IPS-NIHi7 (cell line): ENCODE data around the gene RELA.
"Not testable (repeated sequence)": the region's sequence is repeated elsewhere in the genome, so short reads cannot be mapped to it uniquely, and the experiment has no call there.

ENCODE experiments used
- DNase-seq: peaks from one replicate; pipeline ENCODE4 v3.0.0; 2012; ENCODE audit warnings: mixed read lengths; ENCODE audit errors: extremely low spot score

RELA gene

GRCh38 chr11:65649656-65650546 lies 12.8 kb downstream of the RELA start:
- no peak for DNase-seq

DNA sequence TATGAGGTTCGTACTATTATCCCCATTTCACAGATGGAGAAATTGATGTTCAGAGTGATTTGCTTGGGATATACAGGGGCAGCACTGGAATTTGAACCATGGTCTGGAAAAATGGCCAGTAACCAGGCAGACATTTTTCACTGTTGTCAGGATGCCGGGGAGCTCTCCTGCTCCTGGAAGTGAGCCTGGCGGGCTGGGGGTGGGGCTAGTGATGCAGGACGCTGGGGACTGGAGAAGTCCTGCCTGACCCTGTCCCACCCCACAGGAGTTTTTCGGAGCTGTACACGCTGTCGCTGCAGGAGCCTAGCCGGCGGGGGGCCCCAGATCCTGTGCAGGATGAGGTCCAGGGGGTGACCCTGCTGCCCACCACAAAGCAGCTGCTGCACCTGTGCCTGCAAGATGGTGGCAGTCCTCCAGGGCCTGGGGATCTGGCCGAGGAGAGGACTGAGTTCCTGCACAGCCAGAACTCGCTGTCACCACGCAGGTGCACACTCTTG lies 13.7 kb downstream of the RELA start:
- DNase-seq, result no peak

DNA sequence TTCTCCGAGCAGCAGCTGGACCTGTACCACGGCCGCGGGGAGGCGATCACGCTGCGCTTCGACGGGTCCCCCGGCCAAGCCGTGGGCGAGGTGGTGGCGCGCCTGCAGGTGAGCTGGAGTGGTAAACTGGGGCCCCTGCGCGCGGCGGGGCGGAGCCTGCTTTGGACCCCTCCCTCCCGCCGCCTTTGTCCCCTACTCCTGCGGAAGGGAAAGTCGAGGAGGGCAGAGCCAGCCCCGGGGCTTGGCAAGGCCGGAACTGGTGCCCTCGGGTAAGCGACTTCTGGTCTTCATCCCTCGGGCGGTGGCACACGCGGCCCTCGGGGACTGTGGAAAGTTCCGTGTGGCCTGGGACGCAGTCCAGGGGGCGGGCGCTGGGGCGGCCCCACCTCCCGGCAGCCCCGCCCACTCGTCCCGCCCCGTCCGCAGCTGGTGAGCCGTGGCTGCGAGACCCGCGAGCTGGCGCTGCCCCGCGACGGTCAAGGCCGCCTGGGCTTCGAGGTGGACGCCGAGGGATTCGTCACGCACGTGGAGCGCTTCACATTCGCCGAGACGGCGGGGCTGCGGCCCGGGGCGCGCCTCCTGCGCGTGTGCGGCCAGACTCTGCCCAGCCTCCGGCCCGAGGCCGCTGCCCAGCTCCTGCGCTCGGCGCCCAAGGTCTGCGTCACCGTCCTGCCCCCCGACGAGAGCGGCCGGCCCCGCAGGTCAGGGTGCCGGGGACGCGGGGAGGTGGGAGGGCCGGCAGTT lies 15.6 kb downstream of the RELA start:
- peak; percentile 77 for DNase-seq

GRCh38 chr11:65646288-65646957 lies 16.3 kb downstream of the RELA start:
- no peak for DNase-seq

DNA sequence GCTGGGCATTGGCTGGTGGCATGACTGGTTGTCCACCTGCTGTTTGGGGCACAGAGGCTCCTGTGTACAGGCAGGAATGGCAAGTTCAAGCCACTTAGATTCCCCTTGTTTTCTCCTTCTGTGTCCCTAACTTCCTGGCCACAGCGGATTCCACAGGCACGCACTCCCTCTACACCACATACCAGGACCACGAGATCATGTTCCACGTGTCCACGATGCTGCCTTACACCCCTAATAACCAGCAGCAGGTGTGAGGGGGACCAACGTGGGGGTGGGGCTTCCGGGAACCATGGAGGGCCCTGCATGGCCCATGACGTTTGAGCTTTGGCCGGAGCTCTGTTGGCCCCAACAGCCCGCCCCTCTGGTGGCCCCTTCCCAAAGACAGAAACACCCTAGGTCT lies 17.0 kb downstream of the RELA start:
- DNase-seq, result no peak

DNA sequence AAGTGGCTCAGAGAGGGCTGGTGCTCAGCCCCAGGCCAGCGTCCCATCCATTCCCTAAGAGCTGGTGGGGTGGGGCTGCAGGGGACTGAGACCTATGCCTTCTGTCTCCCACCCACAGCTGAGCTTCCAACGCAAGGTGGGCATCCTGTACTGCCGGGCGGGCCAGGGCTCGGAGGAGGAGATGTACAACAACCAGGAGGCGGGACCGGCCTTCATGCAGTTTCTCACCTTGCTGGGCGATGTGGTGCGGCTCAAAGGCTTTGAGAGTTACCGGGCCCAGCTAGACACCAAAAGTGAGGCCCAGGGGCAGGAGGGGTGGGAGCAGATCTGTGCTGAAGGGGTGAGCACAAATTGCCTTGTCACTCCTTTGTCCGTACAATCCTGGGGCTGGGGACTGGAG lies 17.9 kb downstream of the RELA start:
- DNase-seq, result no peak

DNA sequence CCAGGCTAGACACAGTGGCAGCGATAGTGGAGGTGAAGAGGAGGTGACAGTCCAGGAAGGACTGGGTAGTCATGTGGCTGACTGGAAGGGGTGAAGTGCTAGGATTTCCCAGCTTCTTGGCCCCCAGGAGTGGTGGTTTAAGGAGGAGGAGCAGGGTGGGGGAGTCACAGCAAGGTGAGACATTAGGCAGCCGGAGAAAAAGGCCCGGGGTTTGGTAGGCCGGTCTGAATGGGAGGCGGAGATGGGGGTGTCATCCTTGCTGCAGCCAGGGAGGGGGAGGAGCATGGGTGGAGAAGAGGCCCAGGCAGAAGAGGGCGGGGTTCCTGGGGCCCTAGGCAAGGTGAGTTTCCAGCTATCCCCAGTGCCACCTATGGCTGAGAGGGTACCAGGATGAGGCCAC lies 18.7 kb downstream of the RELA start:
- DNase-seq, result peak; percentile 47

DNA sequence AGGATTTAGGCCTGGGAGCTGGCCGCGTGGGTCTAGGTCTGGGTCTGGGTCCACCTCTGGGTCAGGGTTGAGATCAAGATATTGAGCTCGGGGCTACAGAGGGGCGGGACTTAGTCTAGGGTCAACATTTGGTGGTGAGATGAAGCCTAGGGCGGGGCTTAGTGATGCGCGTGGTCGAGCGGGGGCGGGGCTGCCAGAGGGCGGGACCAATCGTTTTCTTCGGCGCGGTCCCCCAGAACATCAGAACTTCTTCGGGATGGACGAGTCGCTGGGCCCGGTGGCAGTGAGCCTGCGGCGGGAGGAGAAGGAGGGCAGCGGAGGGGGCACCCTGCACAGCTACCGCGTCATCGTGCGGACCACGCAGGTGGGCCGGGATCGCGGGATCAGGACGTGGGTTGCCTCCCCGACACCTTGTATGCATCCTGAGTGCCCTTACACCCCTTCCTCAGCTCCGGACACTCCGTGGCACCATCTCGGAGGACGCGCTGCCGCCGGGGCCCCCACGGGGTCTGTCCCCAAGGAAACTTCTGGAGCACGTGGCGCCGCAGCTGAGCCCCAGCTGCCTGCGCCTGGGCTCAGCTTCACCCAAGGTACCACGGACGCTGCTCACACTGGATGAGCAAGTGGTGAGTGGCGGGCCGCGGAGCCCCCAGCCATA lies 20.6 kb downstream of the RELA start:
- DNase-seq, result peak; percentile 75

- DNase-seq, result no peak
These were observed 21.3 kb downstream of the RELA start for GRCh38 chr11:65641297-65642013.

GRCh38 chr11:65640483-65641296 lies 22.0 kb downstream of the RELA start:
- no peak for DNase-seq

DNA sequence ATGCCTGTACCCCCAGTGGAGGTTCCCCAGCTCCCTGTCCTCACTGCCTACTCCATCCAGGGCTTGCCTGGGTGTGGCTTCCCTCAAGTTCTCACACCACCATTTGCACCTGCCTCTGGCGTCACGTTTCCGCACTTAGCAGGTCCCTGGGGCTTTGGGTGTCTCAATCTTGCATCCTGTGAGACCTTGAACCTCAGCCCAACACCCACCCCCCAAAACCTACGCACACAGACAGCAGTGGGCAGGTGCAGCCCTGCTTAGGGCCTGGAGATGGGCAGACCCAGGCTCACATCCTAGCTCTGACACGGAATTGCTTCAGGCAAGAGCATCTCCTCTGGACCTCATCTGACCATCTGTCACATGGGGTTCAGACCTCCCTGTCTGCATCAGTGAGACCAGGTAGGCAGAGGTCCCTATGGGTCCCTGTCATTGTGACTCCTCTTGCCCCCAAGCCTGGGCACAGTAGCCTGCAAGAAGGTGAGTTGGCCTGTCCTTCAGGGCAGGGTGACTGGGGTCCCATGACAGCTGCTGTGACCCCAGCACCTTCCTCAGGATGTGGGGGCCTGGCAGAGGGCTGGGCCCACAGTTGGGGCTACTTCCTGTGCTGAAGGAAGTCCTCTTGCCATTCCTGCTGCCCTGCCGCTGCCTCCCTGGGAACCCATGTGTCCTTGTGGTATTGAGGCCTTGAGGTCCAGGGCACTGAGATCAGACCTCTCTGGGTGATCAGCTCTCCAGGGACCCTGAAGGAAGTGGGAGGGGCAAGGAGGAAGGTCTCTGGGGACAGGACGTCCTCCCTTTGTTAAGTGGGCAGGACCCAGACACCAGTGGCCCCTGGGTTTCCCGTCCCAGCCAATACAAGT lies 22.9 kb downstream of the RELA start:
- DNase-seq, result no peak

DNA sequence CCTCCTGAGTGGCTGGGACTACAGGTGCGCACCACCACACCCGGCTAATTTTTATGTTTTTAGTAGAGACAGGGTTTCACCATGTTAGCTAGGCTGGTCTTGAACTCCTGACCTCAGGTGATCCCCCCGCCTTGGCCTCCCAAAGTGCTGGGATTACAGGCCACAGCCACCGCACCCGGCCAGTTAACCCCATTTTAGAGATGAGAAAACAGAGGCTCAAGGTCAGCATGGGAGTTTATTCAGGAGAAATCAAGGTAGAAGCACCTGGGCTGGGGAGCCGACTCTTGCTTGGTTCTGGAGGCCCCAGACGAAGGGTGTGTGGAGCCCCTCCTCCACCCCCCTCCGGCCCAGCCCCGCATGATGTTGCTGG lies 23.5 kb downstream of the RELA start:
- DNase-seq, result not testable (repeated sequence)

GRCh38 chr11:65637794-65638419 lies 24.8 kb downstream of the RELA start, which contains the start of gene SIPA1:
SIPA1 (plus strand) TSS chr11:65638101; CDS start chr11:65640922, 2,821 bp downstream.
- peak; percentile 94 for DNase-seq

DNA sequence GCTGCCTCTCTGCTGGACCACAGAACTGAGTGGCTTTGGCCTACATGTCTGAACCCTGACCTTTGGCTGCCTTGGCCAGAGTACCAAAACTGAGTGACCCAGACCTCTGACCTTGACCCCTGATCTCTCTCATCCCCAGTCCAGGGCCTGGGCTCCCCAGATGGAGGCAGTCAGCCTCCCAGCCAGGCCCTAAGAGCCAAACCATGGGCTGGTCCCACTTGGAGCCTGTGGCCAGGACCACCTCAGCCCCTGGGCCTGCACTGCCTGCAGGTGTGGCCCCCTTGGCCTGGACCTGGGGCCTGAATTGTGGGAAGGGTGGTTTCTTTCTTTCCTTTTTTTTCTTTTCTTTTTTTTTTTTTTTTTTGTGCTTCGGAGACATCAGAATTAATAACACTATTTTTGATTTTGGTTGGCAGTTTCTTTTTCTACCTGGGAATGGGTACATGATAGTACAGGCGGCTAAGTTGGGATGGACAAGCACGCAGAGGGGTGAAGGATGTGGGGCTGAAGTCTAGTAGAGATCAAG lies 25.6 kb downstream of the RELA start:
- DNase-seq, result no peak

- no peak for DNase-seq
These were observed 26.3 kb downstream of the RELA start for GRCh38 chr11:65636108-65637031.

GRCh38 chr11:65634905-65635731 lies 27.6 kb downstream of the RELA start:
- no peak for DNase-seq
